GM23248 (cell line): Measurements from ENCODE around the gene CDK9.

Source experiments
- EZH2 ChIP-seq: fragments of 200-600 bp; sonication (generic); IDR thresholded peaks from 2 replicates; pipeline ENCODE4 v1.6.1; 2018; ENCODE audit warnings: antibody characterized with exemption, mild to moderate bottlenecking; ENCODE audit not compliant: insufficient read depth, poor library complexity, severe bottlenecking
- EZH2phosphoT487 ChIP-seq: fragments of 200-600 bp; sonication (generic); IDR thresholded peaks from 2 replicates; pipeline ENCODE4 v1.6.1; 2018; ENCODE audit warnings: antibody characterized with exemption, moderate library complexity, mild to moderate bottlenecking, low read depth; ENCODE audit not compliant: insufficient read depth

DNA sequence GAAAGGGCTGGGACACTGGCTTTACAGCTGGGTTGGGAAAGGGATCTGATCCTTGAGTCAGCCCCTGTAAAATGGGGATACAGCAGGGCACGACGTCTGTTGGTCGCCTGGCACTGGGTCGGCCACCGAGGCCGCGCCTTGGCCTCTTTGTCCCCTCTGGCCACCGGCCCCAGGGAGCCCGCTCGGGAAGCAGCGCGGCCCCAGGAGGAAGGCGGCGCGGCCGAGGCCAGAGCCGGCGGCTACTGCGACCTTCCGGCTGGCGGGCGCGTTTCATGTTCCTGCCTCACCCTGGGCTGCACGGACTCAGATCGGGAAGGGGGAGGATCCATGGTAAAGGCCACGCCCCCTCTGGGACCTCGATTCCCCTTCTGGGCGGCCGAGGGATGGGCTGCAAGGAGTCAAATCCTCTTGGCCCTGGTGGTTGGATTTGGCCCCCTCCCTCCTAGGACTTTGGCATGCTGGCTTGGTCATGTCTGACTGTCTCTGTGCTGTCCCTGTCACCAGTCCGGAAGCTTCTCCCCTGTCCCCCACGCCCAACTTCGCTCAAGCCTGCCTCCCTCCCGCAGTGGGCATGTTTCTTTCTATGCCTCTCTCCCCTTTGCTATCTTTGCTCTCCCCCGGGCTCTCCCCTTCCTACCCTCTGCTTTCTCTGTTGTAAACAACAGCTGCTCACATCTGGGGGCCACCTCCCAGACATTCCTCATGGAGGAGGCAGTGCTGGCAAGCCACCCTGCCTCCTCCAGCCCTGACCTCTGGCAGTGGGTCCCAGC is 42.6 kb downstream of the CDK9 start:
- no peak for TF ChIP-seq EZH2phosphoT487
- no peak for TF ChIP-seq EZH2
